Endothelial cell (in vitro differentiated cells): ENCODE measurements around the gene AK8. TPM values are rescaled to one million over a fixed set of nuclear protein-coding genes. Genes with fewer than 3 reads are reported as not detected.

Experiments used
- DNase-seq: peaks from one replicate; pipeline ENCODE4 v3.0.0; 2021; ENCODE audit warnings: low spot score
- H3K27ac Mint-ChIP-seq: one replicate; pipeline ENCODE4 v1.8.0; 2021; ENCODE audit warnings: mixed read lengths, inconsistent platforms; ENCODE audit not compliant: unreplicated experiment
- H3K27me3 Mint-ChIP-seq: one replicate; pipeline ENCODE4 v1.8.0; 2021; ENCODE audit warnings: mild to moderate bottlenecking, moderate library complexity, mixed read lengths, inconsistent platforms; ENCODE audit not compliant: unreplicated experiment
- H3K36me3 Mint-ChIP-seq: one replicate; pipeline ENCODE4 v1.8.0; 2021; ENCODE audit warnings: mild to moderate bottlenecking, low read depth, mixed read lengths, inconsistent platforms; ENCODE audit not compliant: unreplicated experiment
- H3K4me1 Mint-ChIP-seq: one replicate; pipeline ENCODE4 v1.8.0; 2021; ENCODE audit warnings: mild to moderate bottlenecking, mixed read lengths, inconsistent platforms; ENCODE audit not compliant: unreplicated experiment
- H3K4me3 Mint-ChIP-seq: one replicate; pipeline ENCODE4 v1.8.0; 2021; ENCODE audit warnings: mild to moderate bottlenecking, mixed read lengths, inconsistent platforms; ENCODE audit not compliant: unreplicated experiment
- H3K9me3 Mint-ChIP-seq: one replicate; pipeline ENCODE4 v1.8.0; 2021; ENCODE audit warnings: mixed read lengths, inconsistent platforms; ENCODE audit not compliant: unreplicated experiment
- CTCF ChIP-seq: fragments of 200-600 bp; sonication (generic); IDR thresholded peaks from one replicate; pipeline ENCODE4 v1.5.0; 2021; ENCODE audit warnings: antibody characterized with exemption; ENCODE audit not compliant: unreplicated experiment
- total RNA-seq: library from RNA; stranded (reverse); fragmentation: NEBNext Ultra II Directional; extraction: Animal tissue kit (Norgen Biotek cat#: 25700); gene quantifications from one replicate; pipeline ENCODE4 v1.2.1, GENCODE V29; 2021; ENCODE audit not compliant: unreplicated experiment

Gene AK8
- total RNA-seq, 1 donor from 2014 or later, result 2.0 TPM

GRCh38 chr9:132743931-132744479, 134.1 kb downstream of the AK8 start:
- no peaks in the 10 kb centered on the region for H3K9me3 Mint-ChIP-seq
- H3K36me3 Mint-ChIP-seq, result no peaks in the 10 kb centered on the region
- peaks cover 13% of the 10 kb centered on the region for H3K4me1 Mint-ChIP-seq
- peaks cover 12% of the 10 kb centered on the region for H3K27me3 Mint-ChIP-seq
- no peak for TF ChIP-seq CTCF
- peak overlapping the region; percentile 21 for H3K27ac Mint-ChIP-seq
- no peak for DNase-seq
- H3K4me3 Mint-ChIP-seq, result peak overlapping the region; percentile 65

- Mint-ChIP-seq H3K9me3 (no peaks in the 10 kb centered on the region), H3K27me3 (peaks cover 10% of the 10 kb centered on the region), H3K27ac (no peak overlapping the region), H3K4me3 (no peak overlapping the region), H3K4me1 (peaks cover 13% of the 10 kb centered on the region), H3K36me3 (no peaks in the 10 kb centered on the region)
- no peak for DNase-seq
- TF ChIP-seq CTCF, result no peak
Measured at GRCh38 chr9:132742821-132743311, 135.2 kb downstream of the AK8 start.

- Mint-ChIP-seq H3K27me3 (peaks cover 10% of the 10 kb centered on the region), H3K36me3 (no peaks in the 10 kb centered on the region), H3K9me3 (no peaks in the 10 kb centered on the region), H3K4me1 (peaks cover 13% of the 10 kb centered on the region), H3K4me3 (no peak overlapping the region), H3K27ac (no peak overlapping the region)
- TF ChIP-seq CTCF, result no peak
- no peak for DNase-seq
Measured at GRCh38 chr9:132740526-132741309, 137.4 kb downstream of the AK8 start.

- no peak for TF ChIP-seq CTCF
- DNase-seq, result no peak
- Mint-ChIP-seq H3K4me1 (peaks cover 4% of the 10 kb centered on the region), H3K27me3 (peaks cover 10% of the 10 kb centered on the region), H3K27ac (no peak overlapping the region), H3K4me3 (no peak overlapping the region), H3K36me3 (no peaks in the 10 kb centered on the region), H3K9me3 (no peaks in the 10 kb centered on the region)
Measured at GRCh38 chr9:132739710-132740310, 138.3 kb downstream of the AK8 start.
